Thyroid gland (tissue), 4 donors: ENCODE measurements around the gene SYS1.
"Not testable (repeated sequence)": the region's sequence is repeated elsewhere in the genome, so short reads cannot be mapped to it uniquely, and the experiment has no call there.

Experiments
- CTCF ChIP-seq, 6 experiments: fragments of 200-600 bp in 3 of 6; fragments of 450-650 bp in 3 of 6; sonication (generic) in 3 of 6; IDR thresholded peaks; one replicate each; pipeline ENCODE4 v1.5.1; 2016 to 2019; ENCODE audit warnings: antibody characterized with exemption in 6 of 6, mild to moderate bottlenecking in 2 of 6, inconsistent platforms in 1 of 6, moderate library complexity in 1 of 6
- POLR2A ChIP-seq, 2 donors: fragments of 450-650 bp; IDR thresholded peaks; one replicate each; pipeline ENCODE4 v1.6.1; 2017; ENCODE audit warnings: antibody characterized with exemption in 2 of 2, mild to moderate bottlenecking in 2 of 2, moderate library complexity in 1 of 2

GRCh38 chr20:45350795-45351194, 12.2 kb upstream of the SYS1 start:
- not testable (repeated sequence) for TF ChIP-seq POLR2A, CTCF (IDR thresholded peaks at IDR 0.05)
